ENCODE measurements around the gene MCU. TPM values are rescaled to one million over a fixed set of nuclear protein-coding genes. Genes with fewer than 3 reads are reported as not detected.

Gene MCU
- polyA plus RNA-seq, 1 donor (not counting 4 experiments of a cell fraction or from before 2014, with no cell fraction given), result 103 TPM

- Histone ChIP-seq H3K27me3 (ENCODE audit: control insufficient read depth, extremely low read depth, insufficient read depth, low read length) (no peaks in the 10 kb centered on the region), H3K9ac (ENCODE audit: control insufficient read depth, extremely low read depth, insufficient read depth, low read length) (no peak overlapping the region), H3K4me2 (ENCODE audit: control insufficient read depth, extremely low read depth, insufficient read depth, low read depth, low read length) (no peak overlapping the region), H3K36me3 (ENCODE audit: control insufficient read depth in 2 of 2, extremely low read depth in 1 of 2, insufficient read depth in 2 of 2, low read length in 2 of 2) (peaks cover 0 to 1% of the 10 kb centered on the region in 2 experiments), H3K27ac (ENCODE audit: control insufficient read depth, insufficient read depth, low read length) (no peak overlapping the region), H4K20me1 (ENCODE audit: control insufficient read depth, extremely low read depth, insufficient read depth, low read length) (no peaks in the 10 kb centered on the region), H3K4me3 (ENCODE audit: control insufficient read depth in 2 of 3, extremely low read depth in 1 of 3, insufficient read depth in 2 of 3, low read depth in 1 of 3, low read length in 3 of 3) (no peak overlapping the region), H3K4me1 (ENCODE audit: control insufficient read depth, extremely low read depth, insufficient read depth, low read length) (no peaks in the 10 kb centered on the region), H3K9me3 (ENCODE audit: control insufficient read depth, low read depth, low read length) (no peaks in the 10 kb centered on the region), H3K9me1 (ENCODE audit: control insufficient read depth, extremely low read depth, insufficient read depth, low read length) (no peaks in the 10 kb centered on the region), H2AFZ (ENCODE audit: control insufficient read depth, low read length) (no peak overlapping the region), H3K79me2 (ENCODE audit: control insufficient read depth, insufficient read depth, low read length) (no peaks in the 10 kb centered on the region)
- TF ChIP-seq CTCF (optimal IDR thresholded peaks at IDR 0.05 in 1 of 3, IDR thresholded peaks at IDR 0.05 in 1 of 3, conservative IDR thresholded peaks at IDR 0.05 in 1 of 3; ENCODE audit: extremely low read depth in 1 of 3, insufficient read depth in 2 of 3, low read length in 3 of 3) (no peak), EZH2 (IDR thresholded peaks at IDR 0.05; ENCODE audit: low read length) (no peak)
- dilution Hi-C loops (cut with MboI; ENCODE audit: extremely low pct_ligation_motif_present, low sequenced_read_pairs), result no loop called here
- FAIRE-seq (no peak), DNase-seq (ENCODE audit: low read depth, low spot score) (no peak)
Observed at GRCh38 chr10:72932259-72933015, 240.5 kb downstream of the MCU start.

GRCh38 chr10:72935361-72935760 is 243.4 kb downstream of the MCU start:
- no peak overlapping the region for H3K9ac ChIP-seq (ENCODE audit: control insufficient read depth, extremely low read depth, insufficient read depth, low read length)
- dilution Hi-C loops (cut with MboI; ENCODE audit: extremely low pct_ligation_motif_present, low sequenced_read_pairs), result no loop called here
- H2AFZ ChIP-seq (ENCODE audit: control insufficient read depth, low read length), result no peak overlapping the region
- no peaks in the 10 kb centered on the region for H3K79me2 ChIP-seq (ENCODE audit: control insufficient read depth, insufficient read depth, low read length)
- H4K20me1 ChIP-seq (ENCODE audit: control insufficient read depth, extremely low read depth, insufficient read depth, low read length), result no peaks in the 10 kb centered on the region
- H3K4me2 ChIP-seq (ENCODE audit: control insufficient read depth, extremely low read depth, insufficient read depth, low read depth, low read length), result no peak overlapping the region
- no peaks in the 10 kb centered on the region for H3K9me1 ChIP-seq (ENCODE audit: control insufficient read depth, extremely low read depth, insufficient read depth, low read length)
- no peaks in the 10 kb centered on the region for H3K9me3 ChIP-seq (ENCODE audit: control insufficient read depth, low read depth, low read length)
- no peak for FAIRE-seq
- TF ChIP-seq EZH2 (IDR thresholded peaks at IDR 0.05; ENCODE audit: low read length) (no peak), CTCF (optimal IDR thresholded peaks at IDR 0.05 in 1 of 3, IDR thresholded peaks at IDR 0.05 in 1 of 3, conservative IDR thresholded peaks at IDR 0.05 in 1 of 3; ENCODE audit: extremely low read depth in 1 of 3, insufficient read depth in 2 of 3, low read length in 3 of 3) (no peak)
- H3K36me3 ChIP-seq (ENCODE audit: control insufficient read depth in 2 of 2, extremely low read depth in 1 of 2, insufficient read depth in 2 of 2, low read length in 2 of 2), result peaks cover 0 to 1% of the 10 kb centered on the region in 2 experiments
- no peak overlapping the region for H3K27ac ChIP-seq (ENCODE audit: control insufficient read depth, insufficient read depth, low read length)
- H3K27me3 ChIP-seq (ENCODE audit: control insufficient read depth, extremely low read depth, insufficient read depth, low read length), result no peaks in the 10 kb centered on the region
- no peak for DNase-seq (ENCODE audit: low read depth, low spot score)
- H3K4me3 ChIP-seq (ENCODE audit: control insufficient read depth in 2 of 3, extremely low read depth in 1 of 3, insufficient read depth in 2 of 3, low read depth in 1 of 3, low read length in 3 of 3), result no peak overlapping the region
- no peaks in the 10 kb centered on the region for H3K4me1 ChIP-seq (ENCODE audit: control insufficient read depth, extremely low read depth, insufficient read depth, low read length)

Small RNA genes within 50 kb of the gene (small RNA-seq; reads per million reads assigned to genes)
- 0 reads per million in 3 experiments for gene MIR4676 (ENCODE audit: insufficient read length in 3 of 3, low read depth in 3 of 3, low replicate concordance in 1 of 3)
- gene RF00019 (ENCODE audit: insufficient read length in 3 of 3, low read depth in 3 of 3, low replicate concordance in 1 of 3), result 0 reads per million in 3 experiments

Other genes starting within 250 kb of the MCU start
- gene MICU1, start 66.1 kb upstream of the MCU start, polyA plus RNA-seq, result 14.8 to 27.5 TPM (median 19.4 TPM) in 3 replicates
- gene OIT3, start 201.6 kb downstream of the MCU start, polyA plus RNA-seq, result 0.05 TPM in 2 of 3 replicates, not detected in the other

Data from keratinocyte (primary cell).